ENCODE data around the gene CHST11. TPM values are rescaled to one million over a fixed set of nuclear protein-coding genes. Genes with fewer than 3 reads are reported as not detected.

CHST11 gene
- total and polyA plus RNA-seq, 3 donors from 2014 or later, result 5.1 to 36.9 (median 23.9) TPM

DNA sequence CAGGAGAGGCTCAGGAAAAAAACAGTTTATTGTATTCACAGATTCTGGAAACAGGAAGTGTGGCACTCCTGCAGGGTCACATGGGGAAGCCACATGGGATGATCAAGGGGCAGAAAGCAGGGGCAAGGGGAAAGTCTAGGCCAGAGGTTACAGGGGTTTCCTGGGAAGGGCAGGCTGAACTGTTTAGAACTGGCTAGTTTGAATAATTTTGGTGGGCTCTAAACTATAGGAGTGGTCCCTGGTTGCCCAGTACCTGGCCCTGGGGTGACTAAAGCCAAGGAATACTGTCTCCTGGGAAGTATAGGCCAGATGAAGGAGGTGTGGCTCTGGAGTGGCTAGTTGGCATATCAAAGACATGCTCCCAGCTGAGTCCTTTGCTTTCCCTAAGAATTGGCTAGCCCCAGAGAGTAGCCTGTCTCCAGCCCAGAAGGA lies 332.1 kb downstream of the CHST11 start:
- Histone ChIP-seq H3K9me3 (no peaks in the 10 kb centered on the region), H3K27me3 (no peaks in the 10 kb centered on the region), H3K36me3 (ENCODE audit: low read depth, missing control alignments) (no peaks in the 10 kb centered on the region), H3K4me1 (peaks cover 13% of the 10 kb centered on the region), H3K27ac (no peak overlapping the region), H3K4me3 (no peak overlapping the region)
- no peak for DNase-seq
- intact Hi-C loops (cut with DNase I; ENCODE audit: low total_unique reads), result no loop called here
- TF ChIP-seq POLR2A (IDR thresholded peaks at IDR 0.05), result no peak
- TF ChIP-seq, protein P1, sequence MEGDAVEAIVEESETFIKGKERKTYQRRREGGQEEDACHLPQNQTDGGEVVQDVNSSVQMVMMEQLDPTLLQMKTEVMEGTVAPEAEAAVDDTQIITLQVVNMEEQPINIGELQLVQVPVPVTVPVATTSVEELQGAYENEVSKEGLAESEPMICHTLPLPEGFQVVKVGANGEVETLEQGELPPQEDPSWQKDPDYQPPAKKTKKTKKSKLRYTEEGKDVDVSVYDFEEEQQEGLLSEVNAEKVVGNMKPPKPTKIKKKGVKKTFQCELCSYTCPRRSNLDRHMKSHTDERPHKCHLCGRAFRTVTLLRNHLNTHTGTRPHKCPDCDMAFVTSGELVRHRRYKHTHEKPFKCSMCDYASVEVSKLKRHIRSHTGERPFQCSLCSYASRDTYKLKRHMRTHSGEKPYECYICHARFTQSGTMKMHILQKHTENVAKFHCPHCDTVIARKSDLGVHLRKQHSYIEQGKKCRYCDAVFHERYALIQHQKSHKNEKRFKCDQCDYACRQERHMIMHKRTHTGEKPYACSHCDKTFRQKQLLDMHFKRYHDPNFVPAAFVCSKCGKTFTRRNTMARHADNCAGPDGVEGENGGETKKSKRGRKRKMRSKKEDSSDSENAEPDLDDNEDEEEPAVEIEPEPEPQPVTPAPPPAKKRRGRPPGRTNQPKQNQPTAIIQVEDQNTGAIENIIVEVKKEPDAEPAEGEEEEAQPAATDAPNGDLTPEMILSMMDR (IDR thresholded peaks at IDR 0.05), result no peak

DNA sequence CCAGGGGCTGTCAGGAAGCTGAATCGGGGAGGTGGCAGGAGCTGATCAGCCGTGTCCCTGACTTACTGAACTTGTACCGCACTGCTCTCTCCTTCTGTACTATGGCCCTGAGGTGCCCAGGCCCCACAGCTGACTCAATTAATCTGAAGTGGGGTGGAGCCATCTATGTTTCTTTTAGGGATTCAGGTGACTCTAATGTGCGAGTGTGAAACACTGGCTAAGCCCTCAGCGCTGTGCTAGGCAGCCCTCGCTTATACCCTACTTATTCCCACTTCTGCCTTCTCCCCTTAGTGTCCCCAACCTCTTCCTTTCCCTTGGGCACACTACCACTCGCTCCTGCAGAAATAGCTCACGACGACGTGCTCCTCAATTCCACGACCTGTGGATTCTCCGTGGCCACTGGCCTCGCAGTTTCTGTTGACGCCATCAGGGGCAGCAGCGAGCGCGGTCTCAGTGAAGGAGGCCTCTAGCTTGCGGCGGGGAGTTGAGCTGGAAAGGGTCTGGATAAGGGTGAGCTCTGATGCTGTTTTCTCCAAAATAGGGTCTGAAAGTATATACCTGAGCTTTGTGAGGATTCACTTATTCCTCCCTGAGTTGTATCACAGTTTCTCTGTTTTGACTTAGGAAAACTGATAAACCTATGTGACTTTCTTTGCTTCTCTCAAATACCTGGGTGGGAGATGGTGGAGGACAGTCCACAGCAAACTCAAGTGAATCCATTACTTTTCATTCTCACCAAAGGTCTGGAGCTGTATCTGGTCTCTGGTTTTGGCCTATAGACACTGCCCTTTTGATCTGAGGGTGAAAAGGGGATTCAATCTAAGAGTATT lies 333.8 kb downstream of the CHST11 start:
- TF ChIP-seq POLR2A (IDR thresholded peaks at IDR 0.05), result no peak
- TF ChIP-seq, protein P1 (IDR thresholded peaks at IDR 0.05), result peak in 2 of 3 experiments; percentile 36 to 64
- DNase-seq, result peak; percentile 67
- intact Hi-C loops (cut with DNase I; ENCODE audit: low total_unique reads), result no loop called here
- peak overlapping the region in 1 of 2 donors; percentile 27 for H3K4me3 ChIP-seq
- 47 to 52% methylated on average over 19 of the region's 19 CpGs for WGBS, 2 donors
- no peaks in the 10 kb centered on the region for H3K36me3 ChIP-seq (ENCODE audit: low read depth, missing control alignments)
- H3K27ac ChIP-seq, result no peak overlapping the region
- H3K27me3 ChIP-seq, result no peaks in the 10 kb centered on the region
- H3K4me1 ChIP-seq, result peaks cover 8% of the 10 kb centered on the region
- no peaks in the 10 kb centered on the region for H3K9me3 ChIP-seq

- no peaks in the 10 kb centered on the region for H3K27me3 ChIP-seq
- intact Hi-C loops (cut with DNase I; ENCODE audit: low total_unique reads), result no loop called here
- no peak overlapping the region for H3K27ac ChIP-seq
- H3K9me3 ChIP-seq, result no peaks in the 10 kb centered on the region
- DNase-seq, result no peak
- WGBS, 2 donors, result 67 to 68% methylated on average over 4 of the region's 4 CpGs
- H3K36me3 ChIP-seq (ENCODE audit: low read depth, missing control alignments), result no peaks in the 10 kb centered on the region
- H3K4me1 ChIP-seq, result peaks cover 8% of the 10 kb centered on the region
- H3K4me3 ChIP-seq, result no peak overlapping the region
- TF ChIP-seq, protein P1 (IDR thresholded peaks at IDR 0.05), result no peak
- TF ChIP-seq POLR2A (IDR thresholded peaks at IDR 0.05), result no peak
These were observed 335.8 kb downstream of the CHST11 start for GRCh38 chr12:104792570-104792969.

- no peaks in the 10 kb centered on the region for H3K36me3 ChIP-seq (ENCODE audit: low read depth, missing control alignments)
- 55 to 78% methylated on average over 3 of the region's 3 CpGs for WGBS, 2 donors
- TF ChIP-seq, protein P1 (IDR thresholded peaks at IDR 0.05), result no peak
- no peak for TF ChIP-seq POLR2A (IDR thresholded peaks at IDR 0.05)
- H3K9me3 ChIP-seq, result no peaks in the 10 kb centered on the region
- no peak overlapping the region for H3K4me3 ChIP-seq
- H3K4me1 ChIP-seq, result peaks cover 8% of the 10 kb centered on the region
- H3K27ac ChIP-seq, result peak overlapping the region in 1 of 2 donors; percentile 5
- intact Hi-C loops (cut with DNase I; ENCODE audit: low total_unique reads), result no loop called here
- DNase-seq, result peak; percentile 45
- H3K27me3 ChIP-seq, result no peaks in the 10 kb centered on the region
These were observed 336.5 kb downstream of the CHST11 start for GRCh38 chr12:104793285-104793684.

DNA sequence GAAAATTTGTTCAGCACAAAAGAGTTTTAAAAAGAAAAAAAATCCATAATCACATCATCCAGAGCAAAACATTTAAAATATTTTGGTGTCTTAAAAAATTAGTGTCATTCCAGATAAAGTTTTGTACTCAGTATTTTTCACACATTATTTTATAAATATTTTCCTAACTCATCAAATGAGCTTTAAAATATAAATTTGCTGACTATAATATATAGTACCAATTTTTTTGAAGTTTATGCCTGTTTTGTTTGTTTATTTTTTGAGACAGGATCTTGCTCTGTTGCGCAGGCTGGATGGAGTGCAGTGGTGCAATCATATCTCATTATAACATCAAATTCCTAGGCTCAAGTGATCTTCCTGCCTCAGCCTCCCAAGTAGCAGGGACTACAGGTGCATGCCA lies 337.2 kb downstream of the CHST11 start:
- no peak for DNase-seq
- intact Hi-C loops (cut with DNase I; ENCODE audit: low total_unique reads), result no loop called here
- TF ChIP-seq POLR2A (IDR thresholded peaks at IDR 0.05), result no peak
- TF ChIP-seq, protein P1 (IDR thresholded peaks at IDR 0.05), result no peak
- no peaks in the 10 kb centered on the region for H3K36me3 ChIP-seq (ENCODE audit: low read depth, missing control alignments)
- H3K9me3 ChIP-seq, result no peaks in the 10 kb centered on the region
- H3K4me3 ChIP-seq, result no peak overlapping the region
- H3K27ac ChIP-seq, result no peak overlapping the region
- peaks cover 4% of the 10 kb centered on the region for H3K4me1 ChIP-seq
- H3K27me3 ChIP-seq, result no peaks in the 10 kb centered on the region
- 97 to 100% methylated on average over 1 of the region's 1 CpG for WGBS, 2 donors
